Caco-2 (cell line): ENCODE results near the gene APOD. TPM values are rescaled to one million over a fixed set of nuclear protein-coding genes. Genes with fewer than 3 reads are reported as not detected.

Experiments used
- BruUV-seq: library from RNA; stranded (reverse); fragments of 400-500 nt; replicated peaks from 2 replicates; lab custom pipeline; 2021; lab: Mats Ljungman, UMichigan
- CTCF ChIA-PET: fragments of 300-600 bp; sonication (Branson Sonifier 250); formaldehyde crosslinking; loops from one replicate; lab custom pipeline; 2022; ENCODE audit warnings: antibody characterized with exemption; lab: Charles Lee
- POLR2A ChIA-PET: fragments of 300-600 bp; sonication (Branson Sonifier 250); formaldehyde crosslinking; loops from one replicate; lab custom pipeline; 2022; ENCODE audit warnings: antibody characterized with exemption; lab: Charles Lee
- DNase-seq, 2 experiments: peaks; one replicate each; pipeline versions ENCODE4 v3.0.0 to v3.0.0-alpha.2; 2020 to 2022
- H3K27me3 ChIP-seq: replicated peaks from 2 replicates; pipeline ENCODE4 v1.6.0; 2011; ENCODE audit warnings: low read length; ENCODE audit not compliant: control insufficient read depth, insufficient read depth
- H3K36me3 ChIP-seq: 2 replicates; pipeline ENCODE4 v1.5.1; 2011; ENCODE audit warnings: low read length; ENCODE audit not compliant: control insufficient read depth, insufficient read depth
- H3K4me1 ChIP-seq: fragments of 250-450 bp; sonication (Bioruptor Pico); 2 replicates; pipeline ENCODE4 v1.5.1; 2020; ENCODE audit warnings: mild to moderate bottlenecking
- H3K4me3 ChIP-seq: 2 replicates; pipeline ENCODE4 v1.5.1; 2011; ENCODE audit warnings: low read depth, mild to moderate bottlenecking, control low read depth, low read length
- H3K9me3 ChIP-seq: fragments of 250-450 bp; sonication (Bioruptor Pico); 2 replicates; pipeline ENCODE4 v1.5.1; 2020; ENCODE audit warnings: mild to moderate bottlenecking, moderate library complexity
- H3K27ac Mint-ChIP-seq: one replicate; pipeline ENCODE4 v1.8.0; 2022; ENCODE audit warnings: mixed read lengths; ENCODE audit not compliant: unreplicated experiment
- H3K27me3 Mint-ChIP-seq: one replicate; pipeline ENCODE4 v1.8.0; 2022; ENCODE audit warnings: mixed read lengths; ENCODE audit not compliant: insufficient read depth, unreplicated experiment
- H3K36me3 Mint-ChIP-seq: one replicate; pipeline ENCODE4 v1.8.0; 2022; ENCODE audit warnings: mild to moderate bottlenecking, mixed read lengths; ENCODE audit not compliant: insufficient read depth, unreplicated experiment
- H3K4me1 Mint-ChIP-seq: one replicate; pipeline ENCODE4 v1.8.0; 2022; ENCODE audit warnings: low read depth, mixed read lengths; ENCODE audit not compliant: unreplicated experiment
- H3K4me3 Mint-ChIP-seq: one replicate; pipeline ENCODE4 v1.8.0; 2022; ENCODE audit warnings: mild to moderate bottlenecking, moderate library complexity, mixed read lengths; ENCODE audit not compliant: unreplicated experiment
- H3K9me3 Mint-ChIP-seq: one replicate; pipeline ENCODE4 v1.8.0; 2022; ENCODE audit warnings: mixed read lengths; ENCODE audit not compliant: unreplicated experiment
- CTCF ChIP-seq, 2 experiments: fragments of 200-600 bp in 1 of 2; IDR thresholded peaks; 1 replicate in 1 of 2; 2 replicates in 1 of 2; pipeline versions ENCODE4 v1.5.1 to v1.8.0; 2011 to 2022; ENCODE audit warnings: antibody characterized with exemption in 1 of 2, control low read depth in 1 of 2, inconsistent platforms in 1 of 2, low read depth in 1 of 2, low read length in 1 of 2, mild to moderate bottlenecking in 1 of 2, moderate library complexity in 1 of 2; ENCODE audit not compliant: insufficient read depth in 1 of 2, severe bottlenecking in 1 of 2, unreplicated experiment in 1 of 2
- intact Hi-C: fragments of 100-400 bp; cut with micrococcal nuclease; formaldehyde crosslinking; loops from one replicate; pipeline ENCODE4 v1.10.0; 2022; ENCODE audit not compliant: unreplicated experiment
- total RNA-seq: library from RNA; stranded (reverse); gene quantifications from 2 replicates; pipeline ENCODE4 v1.2.3, GENCODE V29; 2022

The APOD gene
- total RNA-seq, 1 experiment from 2014 or later: 101 TPM

DNA sequence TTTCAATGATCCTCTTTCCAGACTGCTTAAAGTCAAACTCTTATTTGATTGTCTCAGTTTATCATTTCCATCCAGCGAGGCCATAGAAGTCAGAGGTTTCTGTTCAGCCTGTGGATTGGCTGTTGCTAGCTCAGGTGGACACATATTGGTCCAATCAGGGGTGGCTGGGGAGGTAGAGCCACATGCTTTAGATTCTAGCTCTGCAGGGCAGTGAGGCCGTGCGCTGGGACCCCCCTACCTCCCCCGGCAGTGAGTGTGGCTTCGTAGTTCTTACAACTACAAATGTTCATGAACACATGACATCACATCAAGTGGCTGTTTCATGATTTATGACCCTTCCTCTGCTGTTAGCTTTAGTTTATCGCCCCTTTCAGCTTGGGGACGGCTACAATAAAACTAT is 18.0 kb downstream of the APOD start:
- ChIA-PET CTCF (no interaction called here), POLR2A (no interaction called here)
- no peaks in the 10 kb centered on the region for H3K27me3 Mint-ChIP-seq
- no peaks in the 10 kb centered on the region for H3K36me3 Mint-ChIP-seq
- Histone ChIP-seq H3K4me3 (no peak overlapping the region), H3K36me3 (no peaks in the 10 kb centered on the region), H3K4me1 (peaks cover 7% of the 10 kb centered on the region), H3K9me3 (no peaks in the 10 kb centered on the region), H3K27me3 (no peaks in the 10 kb centered on the region)
- peaks cover 13% of the 10 kb centered on the region for H3K4me1 Mint-ChIP-seq
- no peak overlapping the region for H3K4me3 Mint-ChIP-seq
- intact Hi-C loops: no loop called here
- no peak for DNase-seq
- no TSS peak for BruUV-seq
- no peak overlapping the region for H3K27ac Mint-ChIP-seq
- no peaks in the 10 kb centered on the region for H3K9me3 Mint-ChIP-seq
- TF ChIP-seq CTCF (IDR thresholded peaks at IDR 0.05; ENCODE audit: insufficient read depth in 1 of 2, low read depth in 1 of 2, low read length in 1 of 2, severe bottlenecking in 1 of 2, unreplicated experiment in 1 of 2): no peak

DNA sequence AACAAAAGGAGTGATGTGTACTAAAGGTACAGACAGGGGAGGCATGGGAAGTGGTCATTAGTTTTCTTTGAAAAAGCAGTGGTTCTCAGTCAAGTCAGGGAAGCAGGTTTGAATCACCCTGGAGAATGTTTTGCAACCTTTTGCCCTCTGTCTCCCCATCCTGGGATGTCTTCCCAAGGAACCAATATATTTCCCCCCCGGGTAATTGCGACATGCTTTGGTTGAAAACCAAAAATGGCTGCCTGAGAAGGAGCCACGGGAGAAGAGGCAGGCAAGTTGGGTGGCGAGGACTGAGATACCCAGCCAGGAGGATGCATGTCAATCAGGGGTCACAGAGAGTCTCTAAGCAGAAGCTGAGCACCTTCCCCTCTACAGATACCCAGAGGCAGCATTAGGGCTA is 20.4 kb downstream of the APOD start:
- Histone ChIP-seq H3K27me3 (no peaks in the 10 kb centered on the region), H3K4me1 (peaks cover 25% of the 10 kb centered on the region), H3K9me3 (no peaks in the 10 kb centered on the region), H3K4me3 (no peak overlapping the region), H3K36me3 (no peaks in the 10 kb centered on the region)
- TF ChIP-seq CTCF (IDR thresholded peaks at IDR 0.05; ENCODE audit: insufficient read depth in 1 of 2, low read depth in 1 of 2, low read length in 1 of 2, severe bottlenecking in 1 of 2, unreplicated experiment in 1 of 2): no peak
- no peak for DNase-seq
- Mint-ChIP-seq H3K36me3 (no peaks in the 10 kb centered on the region), H3K4me1 (peaks cover 13% of the 10 kb centered on the region), H3K4me3 (no peak overlapping the region), H3K9me3 (no peaks in the 10 kb centered on the region), H3K27ac (no peak overlapping the region), H3K27me3 (no peaks in the 10 kb centered on the region)
- intact Hi-C loops: no loop called here
- CTCF ChIA-PET: no interaction called here
- no TSS peak for BruUV-seq
- POLR2A ChIA-PET: no interaction called here

DNA sequence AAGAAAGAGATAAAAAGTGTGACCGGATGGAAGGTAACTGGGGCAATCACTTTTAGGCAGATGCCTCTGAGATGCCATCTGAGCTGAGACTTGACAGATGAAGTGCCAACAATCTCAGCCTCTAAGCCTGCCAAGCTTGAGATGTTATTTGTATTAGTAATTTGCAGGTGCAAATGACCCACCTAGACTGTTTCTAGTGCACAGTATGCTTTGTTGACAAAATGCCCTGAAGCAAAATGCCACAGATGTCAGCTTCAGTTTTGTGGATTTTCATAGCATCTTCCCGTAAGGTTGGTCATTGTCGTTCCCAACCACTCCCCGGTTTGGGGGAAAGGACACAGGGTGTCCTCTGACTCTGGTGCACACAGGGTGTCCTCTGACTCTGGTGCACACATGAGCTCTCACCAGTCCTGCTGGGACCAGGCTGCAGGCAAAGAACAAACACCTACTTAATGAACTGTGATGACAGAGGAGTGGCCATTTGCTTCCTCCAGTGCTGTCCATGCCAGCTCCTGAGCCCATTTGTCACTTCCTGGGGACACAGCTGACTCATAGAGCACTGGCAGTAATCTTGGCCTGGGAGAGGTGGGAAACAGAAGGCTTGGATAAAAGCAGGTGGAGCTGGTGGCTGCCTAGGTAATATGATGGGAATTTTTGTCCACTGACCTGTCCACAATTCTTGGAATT is 23.9 kb downstream of the APOD start:
- Mint-ChIP-seq H3K4me1 (peaks cover 12% of the 10 kb centered on the region), H3K4me3 (no peak overlapping the region), H3K36me3 (peaks cover 14% of the 10 kb centered on the region), H3K27ac (no peak overlapping the region), H3K9me3 (peaks cover 9% of the 10 kb centered on the region), H3K27me3 (no peaks in the 10 kb centered on the region)
- ChIA-PET POLR2A (no interaction called here), CTCF (no interaction called here)
- peaks cover 28% of the 10 kb centered on the region for H3K4me1 ChIP-seq
- no peak overlapping the region for H3K4me3 ChIP-seq
- H3K9me3 ChIP-seq: no peaks in the 10 kb centered on the region
- intact Hi-C loops: no loop called here
- no peak for TF ChIP-seq CTCF (IDR thresholded peaks at IDR 0.05; ENCODE audit: insufficient read depth in 1 of 2, low read depth in 1 of 2, low read length in 1 of 2, severe bottlenecking in 1 of 2, unreplicated experiment in 1 of 2)
- no peaks in the 10 kb centered on the region for H3K36me3 ChIP-seq
- DNase-seq: no peak
- no TSS peak for BruUV-seq
- H3K27me3 ChIP-seq: no peaks in the 10 kb centered on the region
